GM23248 (cell line): ENCODE results near the gene DICER1.

Experiments used
- EZH2 ChIP-seq: fragments of 200-600 bp; sonication (generic); IDR thresholded peaks from 2 replicates; pipeline ENCODE4 v1.6.1; 2018; ENCODE audit warnings: antibody characterized with exemption, mild to moderate bottlenecking; ENCODE audit not compliant: insufficient read depth, poor library complexity, severe bottlenecking
- EZH2phosphoT487 ChIP-seq: fragments of 200-600 bp; sonication (generic); IDR thresholded peaks from 2 replicates; pipeline ENCODE4 v1.6.1; 2018; ENCODE audit warnings: antibody characterized with exemption, moderate library complexity, mild to moderate bottlenecking, low read depth; ENCODE audit not compliant: insufficient read depth

- TF ChIP-seq EZH2 (no peak), EZH2phosphoT487 (no peak)
Observed at GRCh38 chr14:95193081-95193480, 35.8 kb upstream of the DICER1 start.
